Mesenchymal stem cell (in vitro differentiated cells and primary cell): ENCODE measurements around the gene GGCX.

ENCODE experiments used
- DNase-seq: peaks from one replicate; pipeline ENCODE4 v3.0.0-alpha.2; 2013
- H2AFZ ChIP-seq: one replicate; pipeline ENCODE4 v1.6.1; 2013; ENCODE audit warnings: low read depth, mild to moderate bottlenecking, control low read depth, inconsistent platforms, low read length, moderate library complexity
- H2AK5ac ChIP-seq: 2 replicates; pipeline ENCODE4 v1.6.1; 2013; ENCODE audit warnings: low read length, moderate library complexity, mild to moderate bottlenecking, inconsistent platforms; ENCODE audit not compliant: severe bottlenecking
- H2BK120ac ChIP-seq: one replicate; pipeline ENCODE4 v1.6.1; 2013; ENCODE audit warnings: low read depth, mild to moderate bottlenecking, inconsistent platforms, low read length, moderate library complexity
- H2BK12ac ChIP-seq, 2 experiments: one replicate each; pipeline ENCODE4 v1.6.1; 2013; ENCODE audit warnings: inconsistent platforms in 2 of 2, low read length in 2 of 2, mild to moderate bottlenecking in 2 of 2, moderate library complexity in 2 of 2, control low read depth in 1 of 2
- H2BK15ac ChIP-seq: one replicate; pipeline ENCODE4 v1.6.1; 2013; ENCODE audit warnings: mild to moderate bottlenecking, low read depth, inconsistent platforms; ENCODE audit not compliant: poor library complexity, severe bottlenecking
- H2BK5ac ChIP-seq: 2 replicates; pipeline ENCODE4 v1.6.1; 2013; ENCODE audit warnings: low read depth, mild to moderate bottlenecking, low read length, control low read depth, inconsistent platforms; ENCODE audit not compliant: poor library complexity, severe bottlenecking
- H3K14ac ChIP-seq, 2 experiments: one replicate each; pipeline ENCODE4 v1.6.1; 2013; ENCODE audit warnings: inconsistent platforms in 2 of 2, low read length in 2 of 2, control low read depth in 1 of 2, mild to moderate bottlenecking in 1 of 2, moderate library complexity in 1 of 2
- H3K18ac ChIP-seq, 2 experiments: one replicate each; pipeline ENCODE4 v1.6.1; 2013; ENCODE audit warnings: inconsistent platforms in 2 of 2, low read length in 2 of 2, control low read depth in 1 of 2, low read depth in 1 of 2, mild to moderate bottlenecking in 1 of 2
- H3K23ac ChIP-seq, 2 experiments: one replicate each; pipeline ENCODE4 v1.6.1; 2013; ENCODE audit warnings: inconsistent platforms in 2 of 2, low read length in 2 of 2, mild to moderate bottlenecking in 2 of 2, moderate library complexity in 2 of 2, control low read depth in 1 of 2
- H3K27ac ChIP-seq: 2 replicates; pipeline ENCODE4 v1.5.1; 2013; ENCODE audit warnings: mild to moderate bottlenecking, moderate library complexity, low read length, control low read depth, inconsistent platforms; ENCODE audit not compliant: poor library complexity, severe bottlenecking
- H3K27me3 ChIP-seq, 2 experiments: 2 replicates each; pipeline versions ENCODE4 v1.6.1 to v1.7.0; 2013; ENCODE audit warnings: low read length in 2 of 2, mild to moderate bottlenecking in 2 of 2, moderate library complexity in 2 of 2, control low read depth in 1 of 2, inconsistent platforms in 1 of 2; ENCODE audit not compliant: control insufficient read depth in 1 of 2, insufficient read depth in 1 of 2
- H3K36me3 ChIP-seq, 2 experiments: 2 replicates each; pipeline versions ENCODE4 v1.6.1 to v1.7.0; 2013; ENCODE audit warnings: low read length in 2 of 2, control low read depth in 1 of 2, inconsistent platforms in 1 of 2, low read depth in 1 of 2, mild to moderate bottlenecking in 1 of 2; ENCODE audit not compliant: insufficient read depth in 2 of 2, control insufficient read depth in 1 of 2
- H3K4ac ChIP-seq, 2 experiments: one replicate each; pipeline ENCODE4 v1.6.1; 2013; ENCODE audit warnings: inconsistent platforms in 2 of 2, low read length in 2 of 2, mild to moderate bottlenecking in 2 of 2, moderate library complexity in 2 of 2, control low read depth in 1 of 2, low read depth in 1 of 2
- H3K4me1 ChIP-seq: 2 replicates; pipeline ENCODE4 v1.6.1; 2013; ENCODE audit warnings: low read depth, low read length, control low read depth; ENCODE audit not compliant: control insufficient read depth, insufficient read depth
- H3K4me2 ChIP-seq: 2 replicates; pipeline ENCODE4 v1.6.1; 2013; ENCODE audit warnings: low read length, mild to moderate bottlenecking, inconsistent platforms; ENCODE audit not compliant: poor library complexity, severe bottlenecking
- H3K4me3 ChIP-seq, 2 experiments: 2 replicates each; pipeline versions ENCODE4 v1.5.1 to v1.7.0; 2013; ENCODE audit warnings: low read length in 2 of 2, mild to moderate bottlenecking in 2 of 2, control low read depth in 1 of 2, low read depth in 1 of 2; ENCODE audit not compliant: insufficient read depth in 1 of 2
- H3K79me1 ChIP-seq: replicated peaks from 2 replicates; pipeline ENCODE4 v1.6.1; 2013; ENCODE audit warnings: mild to moderate bottlenecking, control low read depth, low read length, inconsistent platforms; ENCODE audit not compliant: poor library complexity, severe bottlenecking
- H3K9ac ChIP-seq: 2 replicates; pipeline ENCODE4 v1.7.0; 2013; ENCODE audit warnings: mild to moderate bottlenecking, low read length, moderate library complexity
- H3K9me3 ChIP-seq: 2 replicates; pipeline ENCODE4 v1.7.0; 2013; ENCODE audit warnings: mild to moderate bottlenecking, low read length; ENCODE audit not compliant: control insufficient read depth
- H4K8ac ChIP-seq: one replicate; pipeline ENCODE4 v1.6.1; 2013; ENCODE audit warnings: inconsistent platforms, mild to moderate bottlenecking, low read length, moderate library complexity
- H4K91ac ChIP-seq: one replicate; pipeline ENCODE4 v1.6.1; 2013; ENCODE audit warnings: mild to moderate bottlenecking, low read length, inconsistent platforms
- WGBS: methylation state at CpG from one replicate; pipeline ENCODE4 v1.1.7; 2013; ENCODE audit warnings: mixed read lengths; 5-methylcytosine and 5-hydroxymethylcytosine counted together

GGCX gene

GRCh38 chr2:85578243-85579180 lies 17.2 kb upstream of the GGCX start:
- Histone ChIP-seq H2BK12ac (no peak overlapping the region), H3K4ac (peak overlapping the region in 1 of 2 experiments; percentile 9), H2BK5ac (no peak overlapping the region), H3K36me3 (peaks cover 0 to 14% of the 10 kb centered on the region in 2 experiments), H3K4me1 (peaks cover 16% of the 10 kb centered on the region), H3K18ac (no peak overlapping the region), H3K79me1 (peaks cover 6% of the 10 kb centered on the region), H3K14ac (no peak overlapping the region), H3K23ac (peak overlapping the region in 1 of 2 experiments; percentile 25), H2BK15ac (no peak overlapping the region), H2BK120ac (peak overlapping the region; percentile 61), H3K4me3 (peak overlapping the region in 1 of 2 experiments; percentile 5), H2AK5ac (peak overlapping the region; percentile 22), H3K27ac (peak overlapping the region; percentile 77), H4K8ac (peak overlapping the region; percentile 67), H3K4me2 (peak overlapping the region; percentile 84), H4K91ac (no peak overlapping the region), H3K9me3 (no peaks in the 10 kb centered on the region), H3K27me3 (no peaks in the 10 kb centered on the region), H2AFZ (no peak overlapping the region), H3K9ac (peak overlapping the region; percentile 43)
- DNase-seq, result peak; percentile 22
- 64% methylated on average over 19 of the region's 19 CpGs for WGBS

DNA sequence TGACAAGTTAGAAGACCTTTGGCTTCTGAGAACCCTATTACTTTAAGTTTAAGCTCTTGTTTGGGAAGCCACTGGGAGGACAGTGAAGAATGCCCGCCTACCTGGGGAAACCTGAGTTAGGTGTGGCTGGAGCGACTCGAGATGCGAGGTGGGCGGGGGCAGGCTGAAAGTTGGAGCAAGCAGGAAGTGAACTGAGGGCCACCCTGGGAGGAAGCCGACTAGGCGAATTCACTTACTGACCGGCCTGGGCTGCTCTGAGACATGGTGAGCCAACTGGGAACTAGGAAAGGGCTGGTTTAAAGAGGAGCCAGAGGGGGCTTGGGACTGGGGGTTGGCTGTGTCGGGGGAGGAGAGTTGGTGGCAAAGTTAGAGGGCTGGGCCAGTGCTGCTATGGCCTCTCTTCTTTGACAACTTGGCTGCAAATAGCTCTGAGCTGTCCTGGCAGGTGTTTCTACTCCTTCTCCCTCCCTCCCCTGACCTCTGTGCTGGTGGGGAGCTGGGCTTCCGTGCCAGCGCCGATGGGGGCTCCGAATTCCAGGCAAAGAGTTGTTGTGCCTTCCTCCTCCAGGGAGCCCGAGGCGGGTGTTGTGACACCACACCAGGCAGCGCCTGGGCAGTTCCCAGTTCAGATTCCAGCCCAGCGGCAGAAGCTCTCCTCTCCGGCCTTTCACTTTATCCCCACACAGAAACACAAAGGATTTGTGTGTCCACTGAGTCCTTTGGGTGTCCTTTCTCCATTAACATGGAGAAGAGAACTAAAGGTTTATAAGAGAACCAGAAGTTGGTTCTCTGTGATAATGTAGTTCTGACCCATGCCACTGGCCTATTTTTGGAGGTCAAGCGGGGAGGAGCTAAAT lies 16.3 kb upstream of the GGCX start, which contains the start of gene VAMP8:
VAMP8 (plus strand) TSS at position 201 of the 857 bp plus-strand sequence; CDS start at position 262, 61 bp downstream.
- H2BK5ac ChIP-seq, result peak within 1 kb of the TSS; percentile 53
- H4K8ac ChIP-seq, result peak within 1 kb of the TSS; percentile 96
- peaks cover 16% of the 10 kb centered on the region for H3K4me1 ChIP-seq
- H3K9ac ChIP-seq, result no peak within 1 kb of the TSS
- H3K14ac ChIP-seq, result no peak within 1 kb of the TSS
- peak within 1 kb of the TSS; percentile 77 for H4K91ac ChIP-seq
- peak within 1 kb of the TSS in 1 of 2 experiments; percentile 56 for H2BK12ac ChIP-seq
- H3K9me3 ChIP-seq, result no peaks in the 10 kb centered on the region
- peak; percentile 49 for DNase-seq
- H3K27me3 ChIP-seq, result peaks cover 0 to 2% of the 10 kb centered on the region in 2 experiments
- H2AFZ ChIP-seq, result peak within 1 kb of the TSS; percentile 58
- peak within 1 kb of the TSS in 1 of 2 experiments; percentile 16 for H3K23ac ChIP-seq
- H3K4me2 ChIP-seq, result peak within 1 kb of the TSS; percentile 84
- H3K4ac ChIP-seq, result peak within 1 kb of the TSS in 1 of 2 experiments; percentile 38
- H3K27ac ChIP-seq, result peak within 1 kb of the TSS; percentile 77
- H3K4me3 ChIP-seq, result peak within 1 kb of the TSS in 1 of 2 experiments; percentile 53
- peaks cover 6% of the 10 kb centered on the region for H3K79me1 ChIP-seq
- no peak within 1 kb of the TSS for H2BK15ac ChIP-seq
- H3K36me3 ChIP-seq, result peaks cover 0 to 10% of the 10 kb centered on the region in 2 experiments
- 38% methylated on average over 16 of the region's 19 CpGs for WGBS
- H2BK120ac ChIP-seq, result no peak within 1 kb of the TSS
- peak within 1 kb of the TSS in 1 of 2 experiments; percentile 41 for H3K18ac ChIP-seq
- H2AK5ac ChIP-seq, result no peak within 1 kb of the TSS

DNA sequence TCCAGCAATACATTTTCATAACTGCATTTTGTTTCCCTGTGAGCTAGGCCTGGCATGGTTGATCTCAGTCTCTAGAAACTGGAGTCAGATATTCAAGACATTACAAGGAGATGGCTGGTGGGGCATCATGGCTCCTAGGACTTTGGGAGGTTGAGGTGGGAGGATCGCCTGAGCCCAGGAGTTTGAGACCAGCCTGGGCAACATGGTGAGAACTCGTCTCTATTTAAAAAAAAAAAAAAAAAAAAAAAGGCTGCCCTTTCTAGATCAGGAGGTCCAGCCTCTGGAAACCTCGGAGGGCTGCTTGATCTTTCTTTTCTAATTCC lies 15.7 kb upstream of the GGCX start:
- Histone ChIP-seq H3K4me3 (no peak overlapping the region), H2BK12ac (no peak overlapping the region), H3K4me2 (no peak overlapping the region), H2AFZ (no peak overlapping the region), H3K9ac (no peak overlapping the region), H3K4me1 (peaks cover 16% of the 10 kb centered on the region), H2BK120ac (no peak overlapping the region), H3K27me3 (peaks cover 0 to 6% of the 10 kb centered on the region in 2 experiments), H2BK15ac (no peak overlapping the region), H3K36me3 (peaks cover 0 to 5% of the 10 kb centered on the region in 2 experiments), H3K23ac (no peak overlapping the region), H3K14ac (no peak overlapping the region), H2AK5ac (no peak overlapping the region), H2BK5ac (no peak overlapping the region), H3K4ac (no peak overlapping the region), H3K9me3 (no peaks in the 10 kb centered on the region), H3K18ac (no peak overlapping the region), H4K91ac (no peak overlapping the region), H3K27ac (peak overlapping the region; percentile 77), H3K79me1 (peaks cover 6% of the 10 kb centered on the region), H4K8ac (no peak overlapping the region)
- WGBS, result 52% methylated on average over 3 of the region's 3 CpGs
- DNase-seq, result no peak
